ENCODE measurements around the gene LHX1. TPM values are rescaled to one million over a fixed set of nuclear protein-coding genes. Genes with fewer than 3 reads are reported as not detected.

LHX1 gene
- total and polyA plus RNA-seq, 10 of the 15 experiments (the other 5 are each of a cell fraction or from before 2014, with no cell fraction given) = not detected

GRCh38 chr17:36907407-36907806 is 29.9 kb upstream of the LHX1 start:
- H4K20me1 ChIP-seq (ENCODE audit: control insufficient read depth, insufficient read depth) = no peaks in the 10 kb centered on the region
- in situ Hi-C loops (cut with MboI) = no loop called here
- no peak for TF ChIP-seq RAD51 (IDR thresholded peaks at IDR 0.05)
- no peak for TF ChIP-seq USF2 (IDR thresholded peaks at IDR 0.05; ENCODE audit: borderline replicate concordance, low read depth, low read length)
- TF ChIP-seq GABPA (IDR thresholded peaks at IDR 0.05; ENCODE audit: low read depth) = no peak
- no peak for TF ChIP-seq NR2C1 (IDR thresholded peaks at IDR 0.05)
- TF ChIP-seq EED (IDR thresholded peaks at IDR 0.05; ENCODE audit: low read depth) = no peak
- TF ChIP-seq YBX1 (IDR thresholded peaks at IDR 0.05) = no peak
- TF ChIP-seq SKIL (IDR thresholded peaks at IDR 0.05; ENCODE audit: low read depth, poor library complexity, severe bottlenecking) = no peak
- no peak for TF ChIP-seq BCL3 (IDR thresholded peaks at IDR 0.05; ENCODE audit: borderline replicate concordance, insufficient read depth, low read depth, low read length, poor library complexity, severe bottlenecking)
- no peak for TF ChIP-seq ATF7 (IDR thresholded peaks at IDR 0.05; ENCODE audit: low read depth)
- TF ChIP-seq ZNF687 (IDR thresholded peaks at IDR 0.05) = no peak
- TF ChIP-seq TCF12 (IDR thresholded peaks at IDR 0.05; ENCODE audit: low read depth, low read length) = no peak
- no peak for TF ChIP-seq EGR1 (IDR thresholded peaks at IDR 0.05; ENCODE audit: borderline replicate concordance in 1 of 2, low read depth in 2 of 2, low read length in 2 of 2)
- H3K36me3 ChIP-seq (ENCODE audit: control insufficient read depth in 2 of 2, insufficient read depth in 2 of 2, low read length in 1 of 2) = no peaks in the 10 kb centered on the region
- no peak overlapping the region for H3K27ac ChIP-seq (ENCODE audit: control insufficient read depth, insufficient read depth)
- H3K4me3 ChIP-seq = no peak overlapping the region
- H3K27me3 ChIP-seq (replicated peaks in 1 of 2; ENCODE audit: control insufficient read depth in 2 of 2, insufficient read depth in 2 of 2, low read length in 1 of 2) = no peaks in the 10 kb centered on the region; a peak in 1 of 4 replicates
- no peaks in the 10 kb centered on the region for H3K4me1 ChIP-seq (ENCODE audit: control insufficient read depth, insufficient read depth, low read length)
- no TSS peak for BruUV-seq (replicated peaks)
- 48% methylated on average over 10 of the region's 10 CpGs for WGBS (ENCODE audit: insufficient coverage, insufficient replicate concordance, low lambda C conversion rate, missing lambda C conversion rate)
- no peaks in the 10 kb centered on the region for H3K79me2 ChIP-seq (ENCODE audit: control insufficient read depth, insufficient read depth, low read length)
- CTCF ChIA-PET = no interaction called here
- intact Hi-C loops (cut with micrococcal nuclease; ENCODE audit: unreplicated experiment) = no loop called here
- SMC1A ChIA-PET (ENCODE audit: uncharacterized antibody, unreplicated experiment) = no interaction called here
- POLR2A ChIA-PET = no interaction called here
- no peak overlapping the region for H3K4me2 ChIP-seq (ENCODE audit: control insufficient read depth, insufficient read depth)
- H3K9me3 ChIP-seq (replicated peaks; ENCODE audit: control insufficient read depth, insufficient read depth, low read length) = no peaks in the 10 kb centered on the region
- no peak for DNase-seq (ENCODE audit: low read depth, low spot score)
- FAIRE-seq = no peak
- H3K9ac ChIP-seq (ENCODE audit: control insufficient read depth, insufficient read depth, low read length) = no peak overlapping the region
- no peak overlapping the region for H2AFZ ChIP-seq (ENCODE audit: control insufficient read depth, low read depth, low read length)
- no peak for ATAC-seq
- RAD21 ChIA-PET (ENCODE audit: unreplicated experiment) = no interaction called here

Measured in GM12878 (cell line).